Stimulated activated CD8-positive, alpha-beta memory T cell treated with anti-CD3 and anti-CD28 coated beads, Interleukin-7, amount 100 ng/mL, for 1 hour (primary cell): Measurements from ENCODE around the gene DAP3.
"Not testable (repeated sequence)": the region's sequence is repeated elsewhere in the genome, so short reads cannot be mapped to it uniquely, and the experiment has no call there.

Experiments
- DNase-seq, 2 donors: peaks; one replicate each; pipeline ENCODE4 v3.0.0-alpha.2; 2020; ENCODE audit warnings: low read depth in 2 of 2

DAP3 gene

GRCh38 chr1:155689081-155689607 is at the start of gene DAP3:
Gene DAP3 (plus strand): TSS chr1:155689091. CDS start chr1:155709780, 20,689 bp downstream.
- DNase-seq, result not testable (repeated sequence)

- DNase-seq, result no peak
These were observed 48.5 kb upstream of the DAP3 start for GRCh38 chr1:155640367-155640766.

- not testable (repeated sequence) for DNase-seq
These were observed 46.2 kb upstream of the DAP3 start for GRCh38 chr1:155642559-155643180.

- no peak for DNase-seq
These were observed 45.7 kb upstream of the DAP3 start for GRCh38 chr1:155643230-155643629.

- no peak for DNase-seq
These were observed 43.8 kb upstream of the DAP3 start for GRCh38 chr1:155645034-155645598.

- DNase-seq, result no peak
These were observed 43.2 kb upstream of the DAP3 start for GRCh38 chr1:155645648-155646047.

- DNase-seq, result no peak
These were observed 42.6 kb upstream of the DAP3 start for GRCh38 chr1:155646307-155646706.

- DNase-seq, result no peak
These were observed 40.4 kb upstream of the DAP3 start for GRCh38 chr1:155648207-155649147.

GRCh38 chr1:155649676-155650075 is 39.2 kb upstream of the DAP3 start:
- no peak for DNase-seq

- DNase-seq, result no peak
These were observed 38.6 kb upstream of the DAP3 start for GRCh38 chr1:155650231-155650757.

GRCh38 chr1:155651861-155652661 is 36.8 kb upstream of the DAP3 start:
- no peak for DNase-seq

GRCh38 chr1:155652951-155653350 is 35.9 kb upstream of the DAP3 start:
- DNase-seq, result no peak

- no peak for DNase-seq
These were observed 31.4 kb upstream of the DAP3 start for GRCh38 chr1:155657463-155657862.

GRCh38 chr1:155661239-155661638 is 27.7 kb upstream of the DAP3 start:
- not testable (repeated sequence) for DNase-seq

- DNase-seq, result no peak
These were observed 19.4 kb upstream of the DAP3 start for GRCh38 chr1:155669233-155670162.

GRCh38 chr1:155671750-155672149 is 17.1 kb upstream of the DAP3 start:
- DNase-seq, result no peak

GRCh38 chr1:155673003-155673402 is 15.9 kb upstream of the DAP3 start:
- DNase-seq, result no peak

- DNase-seq, result no peak
These were observed 10.9 kb upstream of the DAP3 start for GRCh38 chr1:155678027-155678426.

GRCh38 chr1:155678992-155679391 is 9.9 kb upstream of the DAP3 start:
- not testable (repeated sequence) for DNase-seq

- DNase-seq, result no peak
These were observed 8.4 kb upstream of the DAP3 start for GRCh38 chr1:155680531-155680930.
